Left kidney (tissue), 1 donor: ENCODE measurements around the gene GGTA1. TPM values are rescaled to one million over a fixed set of nuclear protein-coding genes. Genes with fewer than 3 reads are reported as not detected.

Experiments used
- polyA plus RNA-seq: library from polyadenylated mRNA; unstranded; fragments of 120-200 nt; gene quantifications from one replicate; pipeline ENCODE4 v1.2.1, GENCODE V29; 2013; ENCODE audit not compliant: insufficient read length

GGTA1 gene
- polyA plus RNA-seq, 1 donor, result 5.2 TPM

Other genes starting within 250 kb of the GGTA1 start
- 161 TPM for gene GSN, start 231.7 kb downstream of the GGTA1 start, polyA plus RNA-seq
- 62.4 TPM for gene STOM, start 129.6 kb downstream of the GGTA1 start, polyA plus RNA-seq
- gene DAB2IP, start 151.8 kb upstream of the GGTA1 start, polyA plus RNA-seq, result 42.5 TPM